ENCODE measurements around the gene PIGU. TPM values are rescaled to one million over a fixed set of nuclear protein-coding genes. Genes with fewer than 3 reads are reported as not detected.
"Not testable (repeated sequence)": the region's sequence is repeated elsewhere in the genome, so short reads cannot be mapped to it uniquely, and the experiment has no call there.

PIGU gene
- total RNA-seq, 4 donors from 2014 or later = 13.6 to 21.7 (median 16.2) TPM

DNA sequence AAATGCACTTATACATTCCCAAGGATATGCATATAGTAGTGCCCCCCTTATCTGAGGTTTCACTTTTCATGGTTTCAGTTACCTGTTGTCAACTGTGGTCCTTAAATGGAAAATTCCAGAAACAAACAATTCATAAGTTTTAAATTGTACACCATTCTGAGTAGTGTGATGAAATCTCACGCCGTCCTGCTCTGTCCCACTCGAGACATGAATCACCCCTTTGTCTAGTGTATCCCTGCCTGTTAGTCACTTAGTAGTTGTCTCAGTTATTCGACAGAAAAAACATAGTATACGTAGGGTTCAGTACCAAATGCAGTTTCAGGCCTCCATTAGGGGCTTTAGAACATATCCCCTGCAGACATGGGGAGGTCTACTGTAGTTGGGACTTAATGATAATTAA lies 61.4 kb downstream of the PIGU start:
- H3K4me1 ChIP-seq = no peaks in the 10 kb centered on the region
- H3K27ac ChIP-seq = no peak overlapping the region
- DNase-seq (ENCODE audit: low spot score in 2 of 2) = no peak
- no peak overlapping the region for H3K4me3 ChIP-seq
- peaks cover 18% of the 10 kb centered on the region for H3K36me3 ChIP-seq
- 87% methylated on average over 5 of the region's 5 CpGs for WGBS
- H3K27me3 ChIP-seq = no peaks in the 10 kb centered on the region
- H3K9me3 ChIP-seq = no peaks in the 10 kb centered on the region
- TF ChIP-seq EP300 (IDR thresholded peaks at IDR 0.05) (no peak), POLR2A (IDR thresholded peaks at IDR 0.05) (no peak)
- TF ChIP-seq, protein P1, sequence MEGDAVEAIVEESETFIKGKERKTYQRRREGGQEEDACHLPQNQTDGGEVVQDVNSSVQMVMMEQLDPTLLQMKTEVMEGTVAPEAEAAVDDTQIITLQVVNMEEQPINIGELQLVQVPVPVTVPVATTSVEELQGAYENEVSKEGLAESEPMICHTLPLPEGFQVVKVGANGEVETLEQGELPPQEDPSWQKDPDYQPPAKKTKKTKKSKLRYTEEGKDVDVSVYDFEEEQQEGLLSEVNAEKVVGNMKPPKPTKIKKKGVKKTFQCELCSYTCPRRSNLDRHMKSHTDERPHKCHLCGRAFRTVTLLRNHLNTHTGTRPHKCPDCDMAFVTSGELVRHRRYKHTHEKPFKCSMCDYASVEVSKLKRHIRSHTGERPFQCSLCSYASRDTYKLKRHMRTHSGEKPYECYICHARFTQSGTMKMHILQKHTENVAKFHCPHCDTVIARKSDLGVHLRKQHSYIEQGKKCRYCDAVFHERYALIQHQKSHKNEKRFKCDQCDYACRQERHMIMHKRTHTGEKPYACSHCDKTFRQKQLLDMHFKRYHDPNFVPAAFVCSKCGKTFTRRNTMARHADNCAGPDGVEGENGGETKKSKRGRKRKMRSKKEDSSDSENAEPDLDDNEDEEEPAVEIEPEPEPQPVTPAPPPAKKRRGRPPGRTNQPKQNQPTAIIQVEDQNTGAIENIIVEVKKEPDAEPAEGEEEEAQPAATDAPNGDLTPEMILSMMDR (IDR thresholded peaks at IDR 0.05) = no peak

DNA sequence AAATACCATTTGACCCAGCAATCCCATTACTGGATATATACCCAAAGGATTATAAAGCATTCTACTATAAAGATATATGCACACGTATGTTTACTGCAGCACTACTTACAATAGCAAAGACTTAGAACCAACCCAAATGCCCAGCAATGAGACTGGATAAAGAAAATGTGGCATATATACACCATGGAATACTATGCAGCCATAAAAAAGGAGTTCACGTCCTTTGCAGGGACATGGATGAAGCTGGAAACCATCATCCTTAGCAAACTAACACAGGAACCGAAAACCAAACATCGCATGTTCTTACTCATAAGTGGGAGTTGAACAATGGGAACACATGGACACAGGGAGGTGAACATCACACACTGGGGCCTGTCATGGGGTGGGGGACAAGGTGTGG lies 64.9 kb downstream of the PIGU start:
- H3K4me3 ChIP-seq; H3K9me3 ChIP-seq; H3K4me1 ChIP-seq; DNase-seq (ENCODE audit: low spot score in 2 of 2); H3K27me3 ChIP-seq; H3K27ac ChIP-seq: not testable (repeated sequence)
- peaks cover 18% of the 10 kb centered on the region for H3K36me3 ChIP-seq
- 93% methylated on average over 4 of the region's 4 CpGs for WGBS

DNA sequence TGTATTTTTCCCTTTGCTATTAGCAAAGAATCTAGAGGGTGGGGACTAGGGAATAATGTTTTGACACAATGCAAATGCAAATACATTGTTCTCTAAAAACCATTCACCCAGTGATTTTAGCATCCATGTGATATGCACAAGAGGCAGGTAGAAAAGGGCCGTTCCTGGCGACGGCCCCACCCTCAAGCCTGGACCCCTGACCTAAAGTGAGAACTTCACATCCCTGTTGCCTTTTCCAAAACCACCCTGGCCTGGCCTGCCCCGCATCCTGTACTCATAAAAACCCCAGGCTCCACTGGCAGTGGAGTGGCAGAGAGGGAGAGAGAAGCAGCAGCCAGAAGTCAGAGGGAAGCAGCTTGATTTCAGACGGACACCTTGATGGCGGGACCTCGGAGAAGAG lies 69.8 kb downstream of the PIGU start:
- Histone ChIP-seq H3K27ac (no peak overlapping the region), H3K4me3 (no peak overlapping the region), H3K27me3 (no peaks in the 10 kb centered on the region), H3K9me3 (no peaks in the 10 kb centered on the region), H3K4me1 (no peaks in the 10 kb centered on the region), H3K36me3 (peaks cover under 1% of the 10 kb centered on the region)
- DNase-seq (ENCODE audit: low spot score in 2 of 2) = no peak
- WGBS = 97% methylated on average over 7 of the region's 7 CpGs
- TF ChIP-seq POLR2AphosphoS5 (IDR thresholded peaks at IDR 0.05) (no peak), POLR2A (IDR thresholded peaks at IDR 0.05) (no peak), EP300 (IDR thresholded peaks at IDR 0.05) (no peak)
- TF ChIP-seq, protein P1 (IDR thresholded peaks at IDR 0.05) = no peak

DNA sequence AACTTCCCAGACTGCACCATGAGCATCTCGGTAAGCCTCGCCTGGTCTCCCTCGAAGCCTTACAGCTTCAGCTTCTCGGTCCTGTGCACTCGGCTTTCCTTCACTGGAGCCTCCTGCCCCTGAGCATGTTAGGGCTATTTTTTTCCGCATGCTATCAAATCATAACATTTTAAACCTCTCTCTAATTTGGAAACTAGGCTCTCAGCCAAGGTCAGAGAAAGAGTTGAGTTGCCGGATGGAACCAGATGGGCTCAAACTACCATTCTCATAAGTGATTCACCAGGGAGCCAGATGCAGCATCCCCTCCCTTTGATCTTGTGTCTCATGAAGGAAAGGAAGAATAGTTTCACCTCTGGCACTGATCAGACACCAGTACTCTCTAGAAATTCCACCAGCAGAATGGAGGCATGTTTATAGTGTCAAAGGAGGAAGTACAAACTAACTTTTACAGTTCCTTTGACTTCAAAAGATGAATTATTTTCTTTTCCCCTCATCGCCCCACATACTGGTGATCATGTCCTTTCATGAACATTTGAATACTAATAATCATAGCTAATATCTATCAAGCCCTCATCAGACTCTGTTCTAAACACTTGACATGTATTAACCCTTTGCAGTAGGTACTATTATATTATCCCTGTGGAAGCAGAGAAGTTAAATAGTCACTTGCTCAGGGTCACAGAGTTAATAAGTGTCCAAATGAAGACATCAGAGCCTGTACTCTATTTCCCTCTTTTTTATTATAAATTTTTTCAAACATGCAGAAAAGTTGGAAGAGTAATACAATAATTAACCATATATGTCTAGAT lies 71.7 kb downstream of the PIGU start:
- Histone ChIP-seq H3K4me3 (no peak overlapping the region), H3K9me3 (no peaks in the 10 kb centered on the region), H3K27ac (no peak overlapping the region), H3K36me3 (peaks cover 4% of the 10 kb centered on the region), H3K27me3 (no peaks in the 10 kb centered on the region), H3K4me1 (no peaks in the 10 kb centered on the region)
- WGBS = 69% methylated on average over 8 of the region's 8 CpGs
- no peak for DNase-seq (ENCODE audit: low spot score in 2 of 2)
- TF ChIP-seq, protein P1 (IDR thresholded peaks at IDR 0.05) = no peak
- TF ChIP-seq POLR2A (IDR thresholded peaks at IDR 0.05) (no peak), EP300 (IDR thresholded peaks at IDR 0.05) (no peak), POLR2AphosphoS5 (IDR thresholded peaks at IDR 0.05) (no peak)

DNA sequence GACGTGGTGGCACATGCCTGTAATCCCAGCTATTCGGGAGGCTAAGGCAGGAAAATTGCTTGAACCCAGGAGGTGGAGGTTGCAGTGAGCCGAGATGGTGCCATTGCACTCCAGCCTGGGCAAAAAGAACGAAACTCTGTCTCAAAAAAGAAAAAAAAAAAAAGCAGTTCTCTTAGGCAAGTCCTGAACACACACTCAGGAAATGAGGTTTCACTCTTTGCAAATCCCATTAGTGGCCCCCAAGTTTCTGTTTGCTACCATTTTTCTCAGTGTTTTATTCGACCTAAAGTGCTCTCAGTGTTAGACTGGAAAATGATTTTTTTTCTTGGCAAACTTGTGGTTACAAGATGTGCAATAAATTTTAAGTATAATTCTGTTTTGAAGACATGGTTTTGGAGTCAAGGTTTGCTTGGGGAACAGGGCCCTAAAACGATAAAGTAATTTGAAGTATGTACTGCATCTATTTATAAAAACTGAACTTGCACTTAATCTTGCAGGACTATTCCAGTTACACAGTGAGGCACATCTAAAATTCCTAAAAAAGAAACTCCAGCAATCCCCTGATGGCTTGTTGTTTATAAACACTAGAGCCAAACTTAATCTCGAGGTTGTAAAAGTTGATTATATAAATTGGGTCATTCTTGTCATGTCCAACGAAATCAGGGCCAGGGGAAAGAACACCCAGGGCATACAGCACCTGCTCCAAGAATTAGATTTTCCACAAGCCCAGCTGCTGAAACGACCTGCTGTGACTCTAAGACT lies 75.8 kb downstream of the PIGU start:
- H3K36me3 ChIP-seq = peaks cover 4% of the 10 kb centered on the region
- H3K27me3 ChIP-seq = no peaks in the 10 kb centered on the region
- TF ChIP-seq POLR2A (IDR thresholded peaks at IDR 0.05) = no peak
- TF ChIP-seq POLR2AphosphoS5 (IDR thresholded peaks at IDR 0.05) = no peak
- TF ChIP-seq, protein P1 (IDR thresholded peaks at IDR 0.05) = no peak
- TF ChIP-seq EP300 (IDR thresholded peaks at IDR 0.05) = no peak
- H3K9me3 ChIP-seq = no peaks in the 10 kb centered on the region
- H3K27ac ChIP-seq = peak overlapping the region; percentile 5
- WGBS = 71% methylated on average over 9 of the region's 9 CpGs
- no peak for DNase-seq (ENCODE audit: low spot score in 2 of 2)
- H3K4me1 ChIP-seq = no peaks in the 10 kb centered on the region
- H3K4me3 ChIP-seq = no peak overlapping the region
